ENCODE data around the gene DYNLT2. TPM values are rescaled to one million over a fixed set of nuclear protein-coding genes. Genes with fewer than 3 reads are reported as not detected.

Gene DYNLT2
- total and polyA plus RNA-seq, 2 of the 13 experiments (the other 11 are each of a cell fraction or from before 2014, with no cell fraction given) = 2.1 to 4.3 TPM

DNA sequence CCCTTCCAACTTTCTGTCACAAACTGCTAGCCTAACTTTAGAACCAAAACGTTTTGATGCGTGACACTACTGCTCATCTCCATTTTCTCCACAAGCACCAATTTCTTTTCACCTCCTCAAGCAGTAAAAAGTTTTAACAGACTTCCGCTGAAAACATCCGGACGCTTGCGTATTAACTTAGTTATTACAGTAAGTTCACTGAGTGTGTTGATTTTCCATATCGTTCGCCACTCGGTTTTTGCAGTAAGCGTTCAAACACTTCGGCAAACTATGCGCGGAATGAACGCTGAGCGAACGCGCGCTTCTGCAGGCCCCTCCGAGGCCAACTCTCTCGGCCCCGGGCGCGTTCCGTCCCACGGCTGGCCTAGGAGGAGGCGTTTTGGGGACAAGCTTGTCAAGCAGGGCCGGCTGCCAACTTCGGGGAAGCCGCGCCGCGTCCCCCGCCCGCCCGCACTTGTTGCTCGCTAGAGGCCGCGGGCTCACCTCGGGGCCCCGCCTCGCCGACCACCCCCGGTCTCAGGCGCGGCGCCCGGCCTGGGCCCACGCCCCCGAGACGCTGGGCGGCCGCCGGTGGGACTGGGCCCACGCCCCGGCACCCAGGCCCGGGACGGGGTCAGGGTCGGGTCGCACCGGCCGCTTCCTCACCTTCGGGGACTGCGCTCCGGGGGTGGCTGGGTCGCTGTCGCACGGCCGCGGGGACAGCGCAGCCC lies 28.0 kb downstream of the DYNLT2 start (continued):
- TF ChIP-seq, protein P1, sequence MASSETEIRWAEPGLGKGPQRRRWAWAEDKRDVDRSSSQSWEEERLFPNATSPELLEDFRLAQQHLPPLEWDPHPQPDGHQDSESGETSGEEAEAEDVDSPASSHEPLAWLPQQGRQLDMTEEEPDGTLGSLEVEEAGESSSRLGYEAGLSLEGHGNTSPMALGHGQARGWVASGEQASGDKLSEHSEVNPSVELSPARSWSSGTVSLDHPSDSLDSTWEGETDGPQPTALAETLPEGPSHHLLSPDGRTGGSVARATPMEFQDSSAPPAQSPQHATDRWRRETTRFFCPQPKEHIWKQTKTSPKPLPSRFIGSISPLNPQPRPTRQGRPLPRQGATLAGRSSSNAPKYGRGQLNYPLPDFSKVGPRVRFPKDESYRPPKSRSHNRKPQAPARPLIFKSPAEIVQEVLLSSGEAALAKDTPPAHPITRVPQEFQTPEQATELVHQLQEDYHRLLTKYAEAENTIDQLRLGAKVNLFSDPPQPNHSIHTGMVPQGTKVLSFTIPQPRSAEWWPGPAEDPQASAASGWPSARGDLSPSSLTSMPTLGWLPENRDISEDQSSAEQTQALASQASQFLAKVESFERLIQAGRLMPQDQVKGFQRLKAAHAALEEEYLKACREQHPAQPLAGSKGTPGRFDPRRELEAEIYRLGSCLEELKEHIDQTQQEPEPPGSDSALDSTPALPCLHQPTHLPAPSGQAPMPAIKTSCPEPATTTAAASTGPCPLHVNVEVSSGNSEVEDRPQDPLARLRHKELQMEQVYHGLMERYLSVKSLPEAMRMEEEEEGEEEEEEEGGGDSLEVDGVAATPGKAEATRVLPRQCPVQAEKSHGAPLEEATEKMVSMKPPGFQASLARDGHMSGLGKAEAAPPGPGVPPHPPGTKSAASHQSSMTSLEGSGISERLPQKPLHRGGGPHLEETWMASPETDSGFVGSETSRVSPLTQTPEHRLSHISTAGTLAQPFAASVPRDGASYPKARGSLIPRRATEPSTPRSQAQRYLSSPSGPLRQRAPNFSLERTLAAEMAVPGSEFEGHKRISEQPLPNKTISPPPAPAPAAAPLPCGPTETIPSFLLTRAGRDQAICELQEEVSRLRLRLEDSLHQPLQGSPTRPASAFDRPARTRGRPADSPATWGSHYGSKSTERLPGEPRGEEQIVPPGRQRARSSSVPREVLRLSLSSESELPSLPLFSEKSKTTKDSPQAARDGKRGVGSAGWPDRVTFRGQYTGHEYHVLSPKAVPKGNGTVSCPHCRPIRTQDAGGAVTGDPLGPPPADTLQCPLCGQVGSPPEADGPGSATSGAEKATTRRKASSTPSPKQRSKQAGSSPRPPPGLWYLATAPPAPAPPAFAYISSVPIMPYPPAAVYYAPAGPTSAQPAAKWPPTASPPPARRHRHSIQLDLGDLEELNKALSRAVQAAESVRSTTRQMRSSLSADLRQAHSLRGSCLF (CRISPR knock-in tag; IDR thresholded peaks at IDR 0.05; ENCODE audit: borderline replicate concordance) = 0 out of 2 replicates have a peak, but pooled peaks have one; percentile 11
- TF ChIP-seq, protein P2, sequence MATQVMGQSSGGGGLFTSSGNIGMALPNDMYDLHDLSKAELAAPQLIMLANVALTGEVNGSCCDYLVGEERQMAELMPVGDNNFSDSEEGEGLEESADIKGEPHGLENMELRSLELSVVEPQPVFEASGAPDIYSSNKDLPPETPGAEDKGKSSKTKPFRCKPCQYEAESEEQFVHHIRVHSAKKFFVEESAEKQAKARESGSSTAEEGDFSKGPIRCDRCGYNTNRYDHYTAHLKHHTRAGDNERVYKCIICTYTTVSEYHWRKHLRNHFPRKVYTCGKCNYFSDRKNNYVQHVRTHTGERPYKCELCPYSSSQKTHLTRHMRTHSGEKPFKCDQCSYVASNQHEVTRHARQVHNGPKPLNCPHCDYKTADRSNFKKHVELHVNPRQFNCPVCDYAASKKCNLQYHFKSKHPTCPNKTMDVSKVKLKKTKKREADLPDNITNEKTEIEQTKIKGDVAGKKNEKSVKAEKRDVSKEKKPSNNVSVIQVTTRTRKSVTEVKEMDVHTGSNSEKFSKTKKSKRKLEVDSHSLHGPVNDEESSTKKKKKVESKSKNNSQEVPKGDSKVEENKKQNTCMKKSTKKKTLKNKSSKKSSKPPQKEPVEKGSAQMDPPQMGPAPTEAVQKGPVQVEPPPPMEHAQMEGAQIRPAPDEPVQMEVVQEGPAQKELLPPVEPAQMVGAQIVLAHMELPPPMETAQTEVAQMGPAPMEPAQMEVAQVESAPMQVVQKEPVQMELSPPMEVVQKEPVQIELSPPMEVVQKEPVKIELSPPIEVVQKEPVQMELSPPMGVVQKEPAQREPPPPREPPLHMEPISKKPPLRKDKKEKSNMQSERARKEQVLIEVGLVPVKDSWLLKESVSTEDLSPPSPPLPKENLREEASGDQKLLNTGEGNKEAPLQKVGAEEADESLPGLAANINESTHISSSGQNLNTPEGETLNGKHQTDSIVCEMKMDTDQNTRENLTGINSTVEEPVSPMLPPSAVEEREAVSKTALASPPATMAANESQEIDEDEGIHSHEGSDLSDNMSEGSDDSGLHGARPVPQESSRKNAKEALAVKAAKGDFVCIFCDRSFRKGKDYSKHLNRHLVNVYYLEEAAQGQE (IDR thresholded peaks at IDR 0.05; ENCODE audit: borderline replicate concordance in 1 of 2, low read depth in 1 of 2, low read length in 2 of 2) = no peak
- TF ChIP-seq CREB3 (CRISPR knock-in tag; IDR thresholded peaks at IDR 0.05) (no peak; the same call in 1 of the 2 replicates), ARNT (IDR thresholded peaks at IDR 0.05) (no peak), ZNF557 (CRISPR knock-in tag; IDR thresholded peaks at IDR 0.05) (0 out of 2 replicates have a peak, but pooled peaks have one; percentile 56), SALL2 (CRISPR knock-in tag; IDR thresholded peaks at IDR 0.05) (peak; percentile 56; the same call in 1 of the 2 replicates), ZMYM2 (CRISPR knock-in tag; IDR thresholded peaks at IDR 0.05) (no peak), MED8 (CRISPR knock-in tag; IDR thresholded peaks at IDR 0.05; ENCODE audit: insufficient replicate concordance) (no peak), CEBPZ (IDR thresholded peaks at IDR 0.05; ENCODE audit: low read length) (no peak), FOXP1 (IDR thresholded peaks at IDR 0.05) (no peak), FOXP1 (CRISPR knock-in tag; IDR thresholded peaks at IDR 0.05) (no peak)
- TF ChIP-seq, protein P3, sequence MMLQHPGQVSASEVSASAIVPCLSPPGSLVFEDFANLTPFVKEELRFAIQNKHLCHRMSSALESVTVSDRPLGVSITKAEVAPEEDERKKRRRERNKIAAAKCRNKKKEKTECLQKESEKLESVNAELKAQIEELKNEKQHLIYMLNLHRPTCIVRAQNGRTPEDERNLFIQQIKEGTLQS (CRISPR knock-in tag; IDR thresholded peaks at IDR 0.05) = no peak

Measured in HepG2 (cell line).